Stimulated activated CD4-positive, alpha-beta T cell treated with anti-CD3 and anti-CD28 coated beads, Interleukin-4, amount 100 ng/mL, for 1 hour (primary cell): ENCODE data around the gene NEO1.

Source experiments
- DNase-seq: peaks from one replicate; pipeline ENCODE4 v3.0.0-alpha.2; 2020

NEO1 gene

GRCh38 chr15:73337187-73337586, 284.9 kb downstream of the NEO1 start:
- DNase-seq: no peak

GRCh38 chr15:73338058-73338457, 285.8 kb downstream of the NEO1 start:
- DNase-seq: no peak

- no peak for DNase-seq
These were observed 286.5 kb downstream of the NEO1 start for GRCh38 chr15:73338606-73339374.

GRCh38 chr15:73340502-73341192, 288.4 kb downstream of the NEO1 start:
- no peak for DNase-seq

- DNase-seq: no peak
These were observed 289.8 kb downstream of the NEO1 start for GRCh38 chr15:73341886-73342600.

- DNase-seq: no peak
These were observed 291.8 kb downstream of the NEO1 start for GRCh38 chr15:73344056-73344455.

- no peak for DNase-seq
These were observed 293.4 kb downstream of the NEO1 start for GRCh38 chr15:73345658-73346057.

- DNase-seq: peak; percentile 65
These were observed 294.6 kb downstream of the NEO1 start for GRCh38 chr15:73346735-73347312.

- no peak for DNase-seq
These were observed 296.9 kb downstream of the NEO1 start for GRCh38 chr15:73349191-73349590.

GRCh38 chr15:73352082-73352481, 299.8 kb downstream of the NEO1 start:
- DNase-seq: no peak

GRCh38 chr15:73353734-73354133, 301.5 kb downstream of the NEO1 start:
- DNase-seq: no peak

GRCh38 chr15:73354241-73354640, 302.0 kb downstream of the NEO1 start:
- DNase-seq: no peak
